Measurements from ENCODE around the gene AKAP9.

DNA sequence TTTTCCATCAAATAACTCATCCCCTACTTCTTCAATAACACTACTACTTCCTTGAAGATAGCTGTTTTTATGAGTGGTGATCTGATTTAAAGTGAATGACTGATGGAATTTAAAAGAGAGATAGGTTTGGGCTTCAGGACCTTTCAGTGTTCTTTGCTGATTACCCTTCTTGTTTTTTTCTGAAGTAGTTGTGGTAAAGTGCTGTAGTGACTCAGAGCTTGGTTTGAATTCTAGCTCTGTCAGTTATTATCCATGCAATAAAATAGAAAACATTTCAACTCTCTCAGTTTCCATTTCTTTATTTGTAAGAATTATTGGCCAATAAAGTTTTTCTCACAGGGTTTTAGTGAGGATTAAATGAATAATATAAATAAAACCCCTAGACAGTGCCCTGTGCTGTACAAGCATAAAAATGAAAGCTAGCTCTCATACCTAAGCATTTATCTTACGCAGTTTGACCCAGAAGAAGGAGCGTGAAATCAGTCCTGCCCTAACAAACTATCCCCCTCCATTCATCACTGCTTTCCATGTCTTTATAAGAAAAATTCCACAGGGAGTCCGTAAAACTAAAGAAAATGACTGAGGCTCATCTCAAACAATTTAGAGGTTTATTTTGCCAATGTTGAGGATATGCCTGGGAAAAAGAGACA is 25.1 kb upstream of the AKAP9 start:
- TF ChIP-seq, protein P1, sequence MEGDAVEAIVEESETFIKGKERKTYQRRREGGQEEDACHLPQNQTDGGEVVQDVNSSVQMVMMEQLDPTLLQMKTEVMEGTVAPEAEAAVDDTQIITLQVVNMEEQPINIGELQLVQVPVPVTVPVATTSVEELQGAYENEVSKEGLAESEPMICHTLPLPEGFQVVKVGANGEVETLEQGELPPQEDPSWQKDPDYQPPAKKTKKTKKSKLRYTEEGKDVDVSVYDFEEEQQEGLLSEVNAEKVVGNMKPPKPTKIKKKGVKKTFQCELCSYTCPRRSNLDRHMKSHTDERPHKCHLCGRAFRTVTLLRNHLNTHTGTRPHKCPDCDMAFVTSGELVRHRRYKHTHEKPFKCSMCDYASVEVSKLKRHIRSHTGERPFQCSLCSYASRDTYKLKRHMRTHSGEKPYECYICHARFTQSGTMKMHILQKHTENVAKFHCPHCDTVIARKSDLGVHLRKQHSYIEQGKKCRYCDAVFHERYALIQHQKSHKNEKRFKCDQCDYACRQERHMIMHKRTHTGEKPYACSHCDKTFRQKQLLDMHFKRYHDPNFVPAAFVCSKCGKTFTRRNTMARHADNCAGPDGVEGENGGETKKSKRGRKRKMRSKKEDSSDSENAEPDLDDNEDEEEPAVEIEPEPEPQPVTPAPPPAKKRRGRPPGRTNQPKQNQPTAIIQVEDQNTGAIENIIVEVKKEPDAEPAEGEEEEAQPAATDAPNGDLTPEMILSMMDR (IDR thresholded peaks at IDR 0.05) = no peak
- no peak for TF ChIP-seq POLR2A (IDR thresholded peaks at IDR 0.05)

Measured in esophagus squamous epithelium (tissue), 4 donors.